HG03378 (cell line): ENCODE measurements around the gene C2orf68.
"Not testable (repeated sequence)": the region's sequence is repeated elsewhere in the genome, so short reads cannot be mapped to it uniquely, and the experiment has no call there.

Source experiments
- ATAC-seq: cut with Tn5 transposase; IDR thresholded peaks from one replicate; pipeline ENCODE4 v1.9.1; 2021; ENCODE audit warnings: mild to moderate bottlenecking, moderate library complexity; ENCODE audit not compliant: unreplicated experiment

The C2orf68 gene

DNA sequence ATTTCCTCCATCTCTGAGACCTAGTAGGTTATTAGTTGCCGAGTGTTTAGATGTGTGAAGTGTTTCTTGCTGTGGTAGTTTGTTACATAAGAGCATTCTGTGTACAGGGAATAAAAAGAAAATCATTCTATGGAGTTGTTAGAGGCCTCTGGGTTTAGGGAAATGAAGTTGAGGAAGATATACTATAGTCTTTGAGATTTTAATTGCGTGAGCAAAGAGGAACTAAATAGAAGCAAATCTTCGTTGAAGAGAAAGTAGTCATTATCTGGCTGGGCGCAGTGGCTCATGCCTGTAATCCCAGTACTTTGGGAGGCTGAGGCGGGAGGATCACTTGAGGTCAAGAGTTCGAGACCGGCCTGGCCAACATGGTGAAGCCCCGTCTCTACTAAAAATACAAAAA, 23.1 kb upstream of the C2orf68 start:
- no peak for ATAC-seq

DNA sequence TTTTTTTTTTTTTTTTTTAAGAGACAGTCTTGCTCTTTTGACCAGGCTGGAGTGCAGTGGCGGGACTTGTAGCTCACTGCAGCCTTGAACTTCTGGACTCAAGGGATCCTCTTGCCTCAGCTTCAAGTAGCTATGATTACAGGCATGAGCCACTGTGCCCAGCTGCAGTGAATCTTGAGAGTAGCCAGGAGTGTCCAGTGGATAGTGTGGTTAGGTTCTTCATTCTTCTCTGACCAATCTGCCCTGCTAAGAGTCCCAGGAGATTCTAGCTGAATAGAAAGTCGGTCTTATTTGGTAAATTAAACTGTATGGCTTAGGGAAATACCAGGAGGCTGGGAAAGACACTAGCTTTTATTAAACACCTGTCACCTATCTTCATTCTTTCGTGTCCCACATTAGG, 19.4 kb upstream of the C2orf68 start:
- no peak for ATAC-seq

DNA sequence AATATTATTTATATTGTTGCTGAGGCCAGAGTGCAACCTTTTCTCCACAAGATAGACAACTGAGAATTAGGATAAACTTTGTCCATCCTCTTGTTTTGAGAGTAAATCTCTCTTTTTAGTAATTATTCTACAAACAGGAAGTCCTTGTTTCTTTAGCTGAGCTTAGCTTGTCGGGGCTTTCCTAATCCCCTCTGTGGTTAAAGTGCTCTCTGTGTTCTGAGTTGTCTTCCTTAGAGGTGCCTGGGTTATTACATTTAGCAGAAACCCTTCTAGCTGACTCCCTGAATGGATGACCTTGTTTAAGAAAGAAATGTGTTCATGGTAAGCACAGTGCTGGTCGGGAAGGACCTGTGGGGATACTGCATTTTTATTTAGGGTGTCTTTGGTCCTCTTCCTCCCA, 16.8 kb upstream of the C2orf68 start:
- ATAC-seq: peak; percentile 70

DNA sequence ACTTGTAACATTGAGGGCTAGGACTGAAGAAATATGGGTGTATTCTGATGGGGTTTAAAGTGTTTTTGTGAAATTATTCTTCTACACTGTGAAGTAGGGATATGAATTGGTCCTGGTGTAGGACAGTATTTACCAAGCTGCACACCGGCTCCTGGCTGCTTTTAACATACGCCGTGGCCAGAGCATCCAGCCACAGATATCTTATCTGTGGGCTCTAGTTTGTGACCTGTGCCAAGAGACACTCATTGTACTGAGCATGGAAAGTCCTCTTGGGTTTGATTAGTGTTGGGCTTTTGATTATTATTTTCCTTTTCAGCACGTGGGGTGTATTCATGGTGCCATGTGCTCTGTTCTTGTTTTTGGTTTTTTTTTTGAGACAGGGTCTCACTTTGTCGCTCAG, 12.1 kb upstream of the C2orf68 start:
- ATAC-seq: no peak

DNA sequence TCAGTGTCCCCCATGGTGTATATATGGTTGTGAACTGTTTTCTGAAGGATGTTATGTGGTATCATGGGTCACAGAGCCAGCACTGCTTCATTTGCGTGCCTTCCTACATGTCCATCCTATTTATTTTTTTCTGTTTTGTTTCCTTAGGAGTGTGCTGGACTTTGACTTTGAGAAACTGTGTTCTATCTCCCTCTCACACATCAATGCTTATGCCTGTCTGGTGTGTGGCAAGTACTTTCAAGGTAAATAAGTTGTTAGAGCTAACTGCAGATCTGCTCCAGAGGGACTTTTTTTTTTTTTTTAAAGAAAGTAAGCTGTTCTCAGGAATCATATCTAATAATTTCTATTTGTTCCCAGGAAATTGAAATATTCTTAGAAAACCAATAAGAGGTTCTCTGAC, 9.5 kb upstream of the C2orf68 start:
- ATAC-seq: no peak

DNA sequence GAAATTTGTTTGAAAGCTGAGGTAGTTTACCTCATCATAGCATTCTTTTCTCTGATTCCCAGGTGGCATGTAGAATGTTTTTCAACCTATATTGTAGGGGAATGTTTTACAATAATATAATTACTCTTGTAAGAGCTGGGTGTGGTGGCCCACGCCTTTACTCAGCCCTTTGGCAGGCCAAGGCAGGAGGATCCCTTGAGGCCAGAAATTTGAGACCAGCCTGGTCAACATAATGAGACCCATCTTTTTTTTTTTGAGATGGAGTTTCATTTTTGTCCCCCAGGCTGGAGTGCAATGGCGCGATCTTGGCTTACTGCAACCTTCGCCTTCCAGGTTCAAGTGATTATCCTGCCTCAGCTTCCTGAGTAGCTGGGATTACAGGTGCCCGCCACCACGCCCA, 7.8 kb upstream of the C2orf68 start:
- no peak for ATAC-seq

DNA sequence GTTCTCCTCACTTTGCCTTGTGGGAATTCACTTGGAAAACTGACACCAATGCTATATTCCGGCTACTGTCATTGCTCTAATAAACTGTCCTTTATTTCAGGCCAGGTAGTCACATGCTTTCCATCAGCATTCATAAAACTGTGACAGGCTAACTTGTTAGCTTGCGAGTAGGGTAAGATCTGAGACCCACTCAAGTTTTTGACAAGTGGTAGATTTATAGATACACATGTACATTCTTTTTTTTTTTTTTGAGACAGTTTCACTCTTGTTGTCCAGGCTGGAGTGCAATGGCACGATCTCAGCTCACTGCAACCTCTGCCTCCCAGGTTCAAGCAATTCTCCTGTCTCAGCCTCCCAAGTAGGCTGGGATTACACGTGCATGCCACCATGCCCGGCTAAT, 5.9 kb upstream of the C2orf68 start:
- not testable (repeated sequence) for ATAC-seq

DNA sequence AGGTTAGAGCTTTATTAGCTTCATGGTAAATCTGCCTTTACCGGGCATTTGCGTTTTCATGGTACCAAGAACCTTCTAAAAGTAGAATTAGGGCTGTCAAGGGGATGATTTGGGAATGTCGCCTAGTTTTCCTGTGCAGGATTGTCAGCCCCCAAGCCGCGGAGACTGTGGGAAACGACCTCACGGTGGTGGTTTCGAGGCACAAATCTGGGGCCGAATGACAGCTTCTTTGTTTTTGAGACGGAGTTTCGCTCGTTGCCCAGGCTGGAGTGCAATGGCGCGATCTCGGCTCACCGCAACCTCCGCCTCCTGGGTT, 3.5 kb upstream of the C2orf68 start:
- no peak for ATAC-seq

DNA sequence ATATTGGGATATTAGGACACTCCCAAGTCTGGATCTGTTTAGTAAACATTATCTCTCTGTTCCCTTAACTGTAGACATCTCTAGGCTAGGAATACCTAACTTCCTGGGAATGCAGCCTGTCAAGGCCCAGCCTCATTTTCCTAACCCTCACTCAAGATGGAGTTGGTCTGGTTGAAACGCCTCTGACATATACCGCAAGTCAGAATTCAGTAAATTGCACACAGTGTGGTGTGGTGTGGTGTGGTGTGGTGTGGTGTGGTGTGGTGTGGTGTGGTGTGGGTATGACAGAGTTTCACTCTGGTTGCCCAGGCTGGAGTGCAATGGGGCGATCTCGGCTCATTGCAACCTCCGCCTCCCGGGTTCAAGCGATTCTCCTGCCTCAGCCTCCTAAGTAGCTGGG, 2.9 kb upstream of the C2orf68 start:
- ATAC-seq: not testable (repeated sequence)

DNA sequence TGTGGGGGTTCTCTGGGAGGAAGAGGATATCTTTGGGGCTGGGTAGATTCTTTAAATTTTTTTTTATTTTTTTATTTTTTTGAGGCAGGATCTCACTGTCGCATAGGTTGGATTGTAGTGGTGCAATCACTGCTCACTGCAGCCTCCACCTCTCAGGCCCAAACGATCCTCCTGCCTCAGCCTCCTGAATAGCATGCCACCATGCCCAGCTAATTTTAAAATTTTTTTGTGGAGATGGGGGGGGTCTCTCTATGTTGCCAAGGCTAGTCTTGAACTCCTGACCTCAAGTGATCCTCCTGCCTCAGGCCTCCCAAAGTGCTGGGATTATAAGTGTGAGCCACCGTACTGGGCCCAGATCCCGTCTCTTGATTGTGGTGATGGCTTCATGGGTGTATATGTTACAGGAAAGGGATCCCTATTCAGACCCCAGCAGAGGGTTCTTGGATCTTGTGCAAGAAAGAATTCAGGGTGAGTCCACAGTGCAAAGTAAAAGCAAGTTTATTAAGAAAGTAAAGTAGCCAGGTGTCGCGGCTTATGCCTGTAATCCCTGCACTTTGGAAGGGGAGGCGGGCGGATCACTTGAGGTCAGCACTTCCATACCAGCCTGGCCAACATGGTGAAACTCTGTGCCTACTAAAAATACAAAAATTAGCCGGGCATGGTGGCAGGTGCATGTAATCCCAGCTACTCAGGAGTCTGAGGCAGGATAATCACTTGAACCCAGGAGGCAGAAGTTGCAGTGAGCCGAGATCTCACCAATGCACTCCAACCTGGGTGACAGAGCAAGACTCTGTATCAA, 2.0 kb upstream of the C2orf68 start:
- no peak for ATAC-seq

DNA sequence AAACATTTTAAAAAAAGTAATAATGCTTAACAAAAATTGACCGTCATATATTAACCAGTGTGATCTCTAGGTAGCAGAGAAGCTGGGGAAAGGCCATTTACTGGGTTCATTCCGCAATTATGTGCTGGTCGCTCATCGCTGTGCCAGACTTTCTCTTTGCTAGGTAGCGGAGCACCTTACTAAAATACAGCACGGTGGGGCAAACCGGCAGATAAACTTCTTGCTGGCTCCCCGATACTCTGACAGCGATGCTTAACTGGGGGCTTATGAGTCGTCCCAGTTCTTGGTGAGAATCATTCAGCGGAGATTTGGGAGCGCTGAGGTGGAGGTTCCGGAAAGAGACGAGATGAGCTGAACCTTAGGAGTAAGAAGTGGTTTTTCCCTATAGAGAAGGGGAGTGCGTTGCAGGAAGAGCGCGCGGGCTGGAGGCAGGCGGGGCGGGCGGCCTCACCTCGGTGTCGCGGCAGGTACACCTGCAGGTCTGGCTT, 605 bp downstream of the C2orf68 start:
- peak; percentile 2 for ATAC-seq

DNA sequence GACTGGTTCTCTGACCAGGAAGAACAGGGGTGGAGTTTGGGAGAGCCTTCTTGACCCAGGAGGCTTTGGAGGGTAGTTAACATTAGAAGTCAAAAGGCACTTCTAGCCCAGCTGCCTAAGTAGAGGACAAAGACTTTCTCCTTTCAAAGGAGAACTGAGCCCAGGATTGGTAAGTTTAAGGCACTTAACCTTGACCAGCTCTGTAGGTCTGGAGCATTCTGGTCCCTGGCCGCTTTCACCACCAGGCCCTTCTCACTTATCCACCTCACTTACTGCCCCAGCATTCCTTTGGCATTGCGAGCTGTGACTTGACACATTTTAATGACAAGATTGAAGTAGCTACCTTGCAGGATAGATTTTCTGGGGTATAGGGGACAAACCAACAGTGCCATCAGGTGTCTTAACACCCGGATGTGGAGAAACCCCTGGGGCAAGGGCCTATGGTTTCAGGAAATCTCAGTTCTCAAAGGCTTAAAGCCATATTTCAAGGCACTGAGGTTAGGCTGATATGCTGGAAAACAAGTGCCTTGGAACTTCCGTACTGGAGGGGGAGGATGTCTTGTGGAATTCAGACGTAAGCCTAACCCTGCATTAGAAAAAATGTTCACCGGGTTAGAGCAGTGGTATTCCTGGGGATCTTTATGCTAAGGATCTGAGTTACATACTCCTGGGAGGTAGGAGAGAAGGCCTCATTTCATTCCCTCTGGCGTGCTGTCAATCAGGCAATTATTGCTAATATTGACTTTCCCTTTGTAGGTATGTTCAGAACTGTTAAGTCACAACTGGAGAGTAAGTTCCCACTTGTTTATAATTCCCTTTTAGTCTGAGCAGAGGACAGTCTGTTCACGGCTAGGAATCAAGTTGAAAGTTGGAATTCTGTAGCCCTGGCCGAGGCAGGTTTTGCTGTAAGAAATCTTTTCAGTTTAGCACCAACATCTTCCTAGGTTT, 4.3 kb downstream of the C2orf68 start:
- ATAC-seq: no peak

DNA sequence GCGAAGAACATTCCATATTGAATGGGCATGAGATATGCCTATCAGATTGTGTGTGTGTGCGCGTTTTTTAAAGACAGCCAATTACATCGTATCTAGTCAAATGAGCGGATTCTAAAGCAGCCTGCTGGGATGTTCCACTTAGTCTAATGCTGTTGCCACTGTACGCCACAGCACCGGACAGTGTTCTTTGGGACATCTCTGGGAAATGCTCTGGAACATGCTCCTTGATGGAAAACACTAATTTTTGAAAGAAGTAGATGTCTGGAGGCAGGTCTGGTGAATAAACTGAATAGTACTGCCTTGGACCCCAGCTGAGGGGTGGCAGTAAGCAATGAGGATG, 5.8 kb downstream of the C2orf68 start:
- ATAC-seq: no peak

DNA sequence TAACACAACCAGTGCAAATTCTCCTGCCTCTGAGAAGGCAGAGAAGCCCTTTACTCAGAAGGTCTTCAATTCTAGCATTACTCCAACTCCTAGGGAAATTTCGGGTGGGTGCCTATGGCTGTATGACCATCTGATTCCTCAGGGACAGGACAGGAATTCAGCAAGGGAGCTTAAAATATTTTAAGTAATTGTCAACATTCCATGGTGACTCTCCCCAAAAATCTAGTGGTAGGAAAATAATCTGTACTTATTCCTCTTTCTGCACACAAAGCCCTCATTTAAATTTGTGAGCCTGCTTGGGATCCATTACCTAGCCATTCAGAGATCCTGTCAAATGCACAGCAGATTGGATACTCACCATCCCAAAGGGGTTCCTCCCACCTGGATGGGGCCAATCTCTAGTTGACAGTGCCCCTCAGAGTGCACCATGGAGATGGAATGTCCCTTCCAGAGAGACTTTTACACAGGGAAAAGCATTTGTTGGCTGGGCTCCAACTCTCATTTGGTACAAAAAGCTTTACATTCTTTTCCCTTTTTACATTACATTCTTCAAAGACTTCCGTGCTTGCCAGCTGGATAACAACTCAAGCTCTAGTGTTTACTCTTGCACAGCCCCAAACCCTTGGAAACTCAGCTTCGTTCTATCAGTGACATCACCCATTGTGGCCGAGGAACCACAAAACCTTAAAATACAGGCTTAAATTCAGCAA, 6.3 kb downstream of the C2orf68 start:
- no peak for ATAC-seq

DNA sequence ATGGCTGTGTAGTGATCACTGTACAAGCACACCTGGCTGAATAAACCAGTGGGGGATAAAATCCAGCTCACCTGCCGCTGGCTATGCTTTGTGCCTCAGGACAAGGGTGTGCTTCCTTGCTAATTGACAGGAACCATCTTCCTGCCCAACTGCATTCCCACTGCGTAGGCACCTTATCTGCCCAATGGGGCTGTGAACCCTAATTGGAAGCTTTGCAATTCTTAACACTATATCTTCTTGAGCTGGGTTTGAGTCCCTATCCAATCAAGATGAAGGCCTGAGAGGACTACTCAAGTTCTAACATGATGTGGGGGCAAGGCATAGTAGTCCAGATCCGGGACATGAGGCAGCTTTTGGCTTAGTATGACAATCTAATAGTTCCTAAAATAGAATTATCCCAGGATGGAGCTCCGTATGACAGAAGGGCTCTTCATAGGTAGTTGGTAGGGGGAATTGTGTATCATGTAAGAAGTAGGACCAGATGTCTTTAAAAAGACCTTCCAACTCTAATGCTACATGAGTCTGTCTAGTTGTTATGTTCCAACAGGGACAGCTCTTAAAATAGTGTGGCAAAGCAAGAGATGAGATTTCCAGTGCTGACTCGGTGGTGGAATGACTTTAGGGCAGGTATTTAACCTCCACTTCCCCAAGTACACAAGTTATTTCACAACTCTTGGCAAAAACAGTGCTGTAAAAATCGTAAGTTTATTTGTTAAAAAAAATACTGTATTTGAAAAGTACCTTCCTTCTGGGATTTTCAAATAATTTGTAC, 7.1 kb downstream of the C2orf68 start:
- no peak for ATAC-seq

DNA sequence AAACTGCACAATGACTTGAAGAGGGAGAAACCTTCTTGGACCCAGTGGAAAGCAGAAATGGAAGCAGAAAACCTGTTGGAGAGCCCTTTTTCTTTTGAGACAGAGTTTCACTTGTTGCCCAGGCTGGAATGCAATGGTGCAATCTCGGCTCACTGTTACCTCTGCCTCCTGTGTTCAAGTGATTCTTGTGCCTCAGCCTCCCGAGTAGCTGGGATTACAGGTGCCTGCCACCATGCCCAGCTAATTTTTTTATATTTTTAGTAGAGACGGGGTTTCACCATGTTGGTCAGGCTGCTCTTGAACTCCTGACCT, 7.8 kb downstream of the C2orf68 start:
- ATAC-seq: not testable (repeated sequence)

DNA sequence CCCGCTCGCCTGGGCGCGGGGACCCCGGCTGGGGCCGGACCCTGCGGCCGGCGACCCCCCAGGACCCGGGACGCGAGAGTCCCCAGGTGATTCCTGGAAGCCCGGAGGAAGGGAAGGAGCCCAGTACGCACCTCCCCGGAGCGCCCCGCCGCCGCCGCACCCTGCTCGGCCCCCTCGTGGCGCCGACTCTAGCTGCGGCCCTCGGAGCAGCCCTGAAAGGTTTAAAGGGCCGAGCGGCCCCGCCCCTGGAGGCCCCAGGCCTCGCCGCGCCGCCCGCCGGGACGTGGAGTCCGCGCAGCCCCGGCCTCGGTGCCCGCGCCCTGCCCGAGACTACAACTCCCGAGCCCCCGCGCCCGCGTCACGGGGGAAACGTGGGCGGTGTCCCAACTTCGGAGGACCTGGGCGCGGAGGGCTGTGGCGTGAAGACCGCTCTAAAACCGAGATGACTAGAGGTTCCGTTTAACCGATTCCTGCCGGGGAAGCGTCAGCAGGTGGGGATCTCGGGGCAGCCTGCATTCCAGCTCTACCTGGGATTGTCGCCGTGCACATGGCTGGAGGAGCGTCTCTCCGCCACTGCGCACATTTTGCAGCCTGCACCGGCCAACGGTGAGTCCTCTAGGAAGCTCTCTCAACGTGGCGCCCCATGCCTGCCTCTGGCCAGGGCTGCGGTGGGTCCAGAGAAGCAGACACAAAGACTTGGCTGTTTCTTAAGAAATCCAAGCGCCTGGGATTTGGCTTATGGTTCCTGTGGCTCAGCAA, 9.2 kb downstream of the C2orf68 start, which contains the start of gene TMEM150A:
TMEM150A (minus strand) TSS at position 223 of the 759 bp plus-strand sequence. CDS start 750 bp downstream, outside the sequence.
- ATAC-seq: peak; percentile 76

DNA sequence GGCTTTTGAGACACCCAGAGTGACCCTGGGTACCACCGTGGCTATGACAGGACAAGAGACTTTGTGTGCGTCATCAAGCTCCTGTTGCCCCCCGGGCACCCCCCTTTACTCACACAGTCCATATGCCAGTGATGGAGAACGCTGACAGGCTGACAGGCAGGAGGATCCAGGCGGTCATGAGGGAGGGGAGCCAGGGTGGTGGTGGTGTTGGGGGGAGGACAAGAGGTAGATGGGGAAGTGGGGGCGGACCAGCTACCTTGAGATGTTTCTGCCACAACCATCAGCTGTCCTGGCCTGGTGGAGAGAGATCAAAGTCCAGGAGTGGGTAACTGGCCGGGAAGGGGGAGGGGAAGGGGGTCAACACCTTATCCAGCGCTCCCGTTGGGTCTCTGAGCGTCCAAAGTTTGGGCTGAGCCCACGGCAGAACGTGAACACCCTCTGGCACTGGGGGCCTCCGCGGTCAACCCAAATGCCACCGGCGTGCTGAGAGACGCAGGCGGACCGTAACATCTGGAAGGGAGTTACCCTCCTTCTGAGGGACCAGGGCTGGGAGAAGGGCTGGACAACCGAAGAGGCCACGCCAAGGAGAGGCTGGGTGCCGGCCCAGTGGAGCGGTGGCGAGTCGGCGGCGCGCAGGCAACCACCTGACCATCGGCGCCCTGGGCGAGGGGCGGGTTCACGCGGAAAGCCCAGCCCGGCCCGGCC, 9.9 kb downstream of the C2orf68 start:
- ATAC-seq: peak; percentile 32
